Peyer's patch (tissue), 4 donors: ENCODE data around the gene PPP1R9B. TPM values are rescaled to one million over a fixed set of nuclear protein-coding genes. Genes with fewer than 3 reads are reported as not detected.
A peak's percentile ranks its signal among the peaks of the same experiment; 100 is the strongest.

Source experiments
- DNase-seq, 3 donors: peaks; one replicate each; pipeline ENCODE4 v3.0.0-alpha.2; 2017 to 2019
- H3K27ac ChIP-seq, 4 donors: fragments of 200-600 bp; sonication (generic); one replicate each; pipeline ENCODE4 v1.5.1; 2016 to 2019
- H3K27me3 ChIP-seq, 2 donors: fragments of 200-600 bp; sonication (generic); one replicate each; pipeline ENCODE4 v1.5.1; 2019
- H3K36me3 ChIP-seq, 3 donors: fragments of 200-600 bp; sonication (generic); one replicate each; pipeline ENCODE4 v1.5.1; 2016 to 2019
- H3K4me1 ChIP-seq, 4 donors: fragments of 200-600 bp; sonication (generic); one replicate each; pipeline ENCODE4 v1.5.1; 2016 to 2019
- H3K4me3 ChIP-seq, 4 donors: fragments of 200-600 bp; sonication (generic); 1 replicate in 3 of 4; 2 replicates in 1 of 4; pipeline ENCODE4 v1.5.1; 2016 to 2019; ENCODE audit warnings: mild to moderate bottlenecking in 1 of 4
- H3K9me3 ChIP-seq, 4 donors: fragments of 200-600 bp; sonication (generic); one replicate each; pipeline ENCODE4 v1.5.1; 2016 to 2019; ENCODE audit warnings: mild to moderate bottlenecking in 1 of 4
- CTCF ChIP-seq, 6 experiments: fragments of 450-650 bp in 4 of 6; fragments of 200-600 bp in 2 of 6; sonication (generic) in 1 of 6; IDR thresholded peaks; one replicate each; pipeline ENCODE4 v1.5.1; 2017 to 2019; ENCODE audit warnings: antibody characterized with exemption in 6 of 6, mild to moderate bottlenecking in 3 of 6, moderate library complexity in 1 of 6
- POLR2A ChIP-seq, 2 donors: fragments of 450-650 bp; IDR thresholded peaks; one replicate each; pipeline ENCODE4 v1.5.1; 2017; ENCODE audit warnings: antibody characterized with exemption in 2 of 2, mild to moderate bottlenecking in 2 of 2, moderate library complexity in 2 of 2
- total RNA-seq, 4 donors: library from RNA; depleted of rRNA; stranded (reverse); fragments of >200 nt; gene quantifications; one replicate each; pipeline ENCODE4 v1.1.0, GENCODE V29; 2016

Gene PPP1R9B
- total RNA-seq, 4 donors from 2014 or later, result 18.0 to 40.4 (median 32.9) TPM

GRCh38 chr17:50090071-50090470 lies 60.4 kb downstream of the PPP1R9B start:
- TF ChIP-seq CTCF (IDR thresholded peaks at IDR 0.05) (no peak), POLR2A (IDR thresholded peaks at IDR 0.05) (no peak)
- Histone ChIP-seq H3K27ac (no peak overlapping the region), H3K9me3 (no peaks in the 10 kb centered on the region), H3K4me3 (no peak overlapping the region), H3K27me3 (no peaks in the 10 kb centered on the region), H3K36me3 (peaks cover 0 to 32% (median 0%) of the 10 kb centered on the region in 3 donors), H3K4me1 (no peaks in the 10 kb centered on the region)
- peak in 1 of 3 donors; percentile 41 for DNase-seq

DNA sequence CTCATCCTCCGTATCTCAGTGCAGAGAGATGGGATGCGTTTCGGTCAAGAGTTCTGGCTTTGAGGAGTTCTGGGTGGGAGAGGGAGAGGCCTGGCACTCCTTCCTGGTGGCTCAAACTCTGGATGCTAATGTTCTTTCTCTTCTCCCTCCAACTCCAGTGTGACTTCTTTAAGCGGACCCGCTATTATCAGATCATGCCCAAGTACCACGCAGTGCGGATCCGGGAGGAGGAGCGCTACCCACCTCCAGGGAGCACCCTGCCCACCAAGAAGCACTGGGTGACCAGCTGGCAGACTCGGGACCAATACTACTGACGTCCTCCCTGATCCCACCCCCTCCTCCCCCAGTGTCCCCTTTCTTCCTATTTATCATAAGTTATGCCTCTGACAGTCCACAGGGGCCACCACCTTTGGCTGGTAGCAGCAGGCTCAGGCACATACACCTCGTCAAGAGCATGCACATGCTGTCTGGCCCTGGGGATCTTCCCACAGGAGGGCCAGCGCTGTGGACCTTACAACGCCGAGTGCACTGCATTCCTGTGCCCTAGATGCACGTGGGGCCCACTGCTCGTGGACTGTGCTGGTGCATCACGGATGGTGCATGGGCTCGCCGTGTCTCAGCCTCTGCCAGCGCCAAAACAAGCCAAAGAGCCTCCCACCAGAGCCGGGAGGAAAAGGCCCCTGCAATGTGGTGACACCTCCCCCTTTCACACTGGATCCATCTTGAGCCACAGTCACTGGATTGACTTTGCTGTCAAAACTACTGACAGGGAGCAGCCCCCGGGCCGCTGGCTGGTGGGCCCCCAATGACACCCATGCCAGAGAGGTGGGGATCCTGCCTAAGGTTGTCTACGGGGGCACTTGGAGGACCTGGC lies 61.3 kb downstream of the PPP1R9B start:
- H3K27me3 ChIP-seq, result no peaks in the 10 kb centered on the region
- H3K9me3 ChIP-seq, result no peaks in the 10 kb centered on the region
- H3K27ac ChIP-seq, result no peak overlapping the region
- H3K4me1 ChIP-seq, result no peaks in the 10 kb centered on the region
- TF ChIP-seq POLR2A (IDR thresholded peaks at IDR 0.05), result no peak
- TF ChIP-seq CTCF (IDR thresholded peaks at IDR 0.05), result no peak
- H3K36me3 ChIP-seq, result peaks cover 0 to 32% (median 0%) of the 10 kb centered on the region in 3 donors
- no peak overlapping the region for H3K4me3 ChIP-seq
- peak in 1 of 3 donors; percentile 39 for DNase-seq

- H3K27ac ChIP-seq, result no peak overlapping the region
- H3K9me3 ChIP-seq, result no peaks in the 10 kb centered on the region
- no peak overlapping the region for H3K4me3 ChIP-seq
- no peaks in the 10 kb centered on the region for H3K4me1 ChIP-seq
- peaks cover 0 to 40% (median 0%) of the 10 kb centered on the region in 3 donors for H3K36me3 ChIP-seq
- TF ChIP-seq POLR2A (IDR thresholded peaks at IDR 0.05) (no peak), CTCF (IDR thresholded peaks at IDR 0.05) (no peak)
- no peaks in the 10 kb centered on the region for H3K27me3 ChIP-seq
- DNase-seq, result peak in 1 of 3 donors; percentile 48
Observed at GRCh38 chr17:50087912-50088405, 62.5 kb downstream of the PPP1R9B start.

DNA sequence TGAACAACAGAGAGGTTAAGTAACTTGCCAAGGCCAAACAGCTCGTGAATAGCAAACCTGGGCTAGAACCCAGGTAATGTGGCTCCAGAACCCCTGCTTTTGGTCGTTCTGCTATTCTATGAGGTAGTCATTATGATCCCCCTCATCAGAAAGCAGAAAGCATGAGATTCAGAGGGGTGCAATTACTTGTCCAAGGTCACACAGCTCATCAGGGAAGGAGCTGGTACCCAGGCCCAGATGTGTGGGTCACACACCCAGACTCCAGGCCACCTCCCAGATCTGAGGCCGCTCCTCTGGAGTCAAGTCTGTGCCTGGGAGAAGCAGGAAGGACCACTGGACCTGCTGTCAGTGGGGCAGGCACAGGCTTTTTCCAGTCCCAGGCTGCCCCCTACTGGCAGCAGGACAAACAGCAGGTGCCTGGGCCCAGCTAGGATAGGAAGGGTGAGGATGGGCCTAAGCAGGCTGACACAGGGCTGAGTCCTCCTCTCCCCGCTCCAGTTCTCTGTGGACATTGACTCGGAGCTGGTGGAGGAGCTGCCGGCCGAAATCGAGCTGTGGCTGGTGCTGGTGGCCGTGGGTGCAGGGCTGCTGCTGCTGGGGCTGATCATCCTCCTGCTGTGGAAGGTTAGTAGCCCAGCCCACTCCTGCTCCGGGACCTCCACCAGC lies 63.1 kb downstream of the PPP1R9B start:
- peak; percentile 66 to 85 (median 82) for DNase-seq
- no peaks in the 10 kb centered on the region for H3K4me1 ChIP-seq
- H3K27ac ChIP-seq, result no peak overlapping the region
- H3K27me3 ChIP-seq, result no peaks in the 10 kb centered on the region
- no peak overlapping the region for H3K4me3 ChIP-seq
- peaks cover 0 to 41% (median 0%) of the 10 kb centered on the region in 3 donors for H3K36me3 ChIP-seq
- no peaks in the 10 kb centered on the region for H3K9me3 ChIP-seq
- TF ChIP-seq POLR2A (IDR thresholded peaks at IDR 0.05) (no peak), CTCF (IDR thresholded peaks at IDR 0.05) (peak; percentile 89 to 96 (median 94))

Other genes with a start within 250 kb of the PPP1R9B start
- not detected for gene DLX4, start 181.5 kb downstream of the PPP1R9B start, total RNA-seq
- not detected for gene DLX3, start 155.5 kb downstream of the PPP1R9B start, total RNA-seq
- gene ITGA3, start 94.6 kb downstream of the PPP1R9B start, total RNA-seq, result 100 to 1,000 TPM in 3 of 4 donors, 10 to 100 TPM in 1; 71.0 to 285 (median 247) TPM
- 100 to 1,000 TPM in 3 of 4 donors, 10 to 100 TPM in 1; 23.1 to 283 (median 164) TPM for gene PDK2, start 55.3 kb downstream of the PPP1R9B start, total RNA-seq
- gene SAMD14, start 20.5 kb downstream of the PPP1R9B start, total RNA-seq, result 1 to 10 TPM in 2 of 4 donors, under 1 TPM in 2; 0.53 to 2.5 (median 1.0) TPM
- gene SGCA, start 15.3 kb upstream of the PPP1R9B start, total RNA-seq, result 1 to 10 TPM in 3 of 4 donors, not detected in 1; 2.9 to 3.5 (median 3.5) TPM
- 100 to 1,000 TPM in 1 of 4 donors, 10 to 100 TPM in 3; 11.3 to 287 (median 31.9) TPM for gene COL1A1, start 51.0 kb upstream of the PPP1R9B start, total RNA-seq
- gene TMEM92, start 123.8 kb upstream of the PPP1R9B start, total RNA-seq, result 10 to 100 TPM in 3 of 4 donors, under 1 TPM in 1; 0.83 to 86.0 (median 50.6) TPM
- gene XYLT2, start 195.4 kb upstream of the PPP1R9B start, total RNA-seq, result 10 to 100 TPM; 17.7 to 41.3 (median 27.1) TPM
- 10 to 100 TPM; 14.0 to 72.8 (median 64.4) TPM for gene MRPL27, start 222.5 kb upstream of the PPP1R9B start, total RNA-seq
- 10 to 100 TPM in 1 of 4 donors, 1 to 10 TPM in 2, under 1 TPM in 1; 0.53 to 23.1 (median 1.9) TPM for gene EME1, start 222.6 kb upstream of the PPP1R9B start, total RNA-seq
- 10 to 100 TPM; 57.0 to 89.1 (median 73.2) TPM for gene LRRC59, start 246.8 kb upstream of the PPP1R9B start, total RNA-seq